Omental fat pad (tissue), 4 donors: ENCODE results near the gene MEOX1. TPM values are rescaled to one million over a fixed set of nuclear protein-coding genes. Genes with fewer than 3 reads are reported as not detected.

ENCODE experiments used
- ATAC-seq: fragments of 150-250 bp; one replicate; pipeline ENCODE4 v1.9.1; 2016; ENCODE audit warnings: mild to moderate bottlenecking, moderate library complexity; ENCODE audit not compliant: low FRiP score
- DNase-seq: peaks from one replicate; pipeline ENCODE4 v3.0.0-alpha.2; 2019; ENCODE audit warnings: low spot score
- total RNA-seq, 4 donors: library from RNA; depleted of rRNA; stranded (reverse); fragments of >200 nt; gene quantifications; one replicate each; pipeline ENCODE4 v1.1.0, GENCODE V29; 2016
- TF ChIP-seq, protein P1 (sequence below), 3 donors: fragments of 450-650 bp; IDR thresholded peaks; one replicate each; pipeline ENCODE4 v1.5.1; 2016 to 2017; ENCODE audit warnings: antibody characterized with exemption in 3 of 3, mild to moderate bottlenecking in 3 of 3, moderate library complexity in 2 of 3

The MEOX1 gene
- total RNA-seq, 4 donors from 2014 or later: 5.6 to 56.6 (median 11.1) TPM

DNA sequence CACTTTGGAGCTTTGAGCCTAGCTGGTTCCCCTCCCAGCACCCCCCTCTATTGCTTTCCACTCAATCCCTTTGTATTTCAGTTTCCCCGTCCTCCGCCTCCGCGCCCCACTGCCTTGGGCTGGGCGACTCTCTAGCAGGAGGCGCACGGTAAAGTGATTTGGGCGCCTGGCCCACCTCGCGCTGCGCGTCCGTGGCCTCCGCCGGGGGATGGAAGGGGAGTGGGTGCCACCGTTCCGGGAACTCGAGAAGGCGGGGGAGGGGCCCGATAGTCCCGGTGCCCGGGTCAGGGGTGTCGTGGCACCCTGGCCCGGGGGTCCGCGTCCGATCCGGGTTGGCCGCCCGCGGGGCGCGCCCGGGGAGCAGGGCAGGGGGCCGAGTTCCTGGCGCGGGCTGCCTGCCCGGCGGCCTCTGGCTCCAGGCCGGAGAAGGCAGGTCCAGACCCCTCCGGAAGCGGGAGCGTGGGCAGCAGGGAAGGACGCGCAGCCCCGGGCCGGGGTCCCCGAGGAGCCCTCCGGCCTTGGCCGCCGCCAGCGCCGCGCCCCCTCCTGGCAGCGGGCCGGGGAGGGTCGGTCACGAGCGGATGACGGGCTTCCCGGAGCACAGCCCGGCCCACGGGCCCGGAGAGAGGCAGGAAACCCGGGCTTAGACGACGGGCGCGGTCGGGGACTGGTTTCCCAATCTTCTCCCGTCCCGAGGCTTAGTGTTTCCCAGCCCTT, 15.8 kb downstream of the MEOX1 start:
- TF ChIP-seq, protein P1, sequence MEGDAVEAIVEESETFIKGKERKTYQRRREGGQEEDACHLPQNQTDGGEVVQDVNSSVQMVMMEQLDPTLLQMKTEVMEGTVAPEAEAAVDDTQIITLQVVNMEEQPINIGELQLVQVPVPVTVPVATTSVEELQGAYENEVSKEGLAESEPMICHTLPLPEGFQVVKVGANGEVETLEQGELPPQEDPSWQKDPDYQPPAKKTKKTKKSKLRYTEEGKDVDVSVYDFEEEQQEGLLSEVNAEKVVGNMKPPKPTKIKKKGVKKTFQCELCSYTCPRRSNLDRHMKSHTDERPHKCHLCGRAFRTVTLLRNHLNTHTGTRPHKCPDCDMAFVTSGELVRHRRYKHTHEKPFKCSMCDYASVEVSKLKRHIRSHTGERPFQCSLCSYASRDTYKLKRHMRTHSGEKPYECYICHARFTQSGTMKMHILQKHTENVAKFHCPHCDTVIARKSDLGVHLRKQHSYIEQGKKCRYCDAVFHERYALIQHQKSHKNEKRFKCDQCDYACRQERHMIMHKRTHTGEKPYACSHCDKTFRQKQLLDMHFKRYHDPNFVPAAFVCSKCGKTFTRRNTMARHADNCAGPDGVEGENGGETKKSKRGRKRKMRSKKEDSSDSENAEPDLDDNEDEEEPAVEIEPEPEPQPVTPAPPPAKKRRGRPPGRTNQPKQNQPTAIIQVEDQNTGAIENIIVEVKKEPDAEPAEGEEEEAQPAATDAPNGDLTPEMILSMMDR (IDR thresholded peaks at IDR 0.05): no peak
- DNase-seq: peak; percentile 48
- ATAC-seq: peak; percentile 83

DNA sequence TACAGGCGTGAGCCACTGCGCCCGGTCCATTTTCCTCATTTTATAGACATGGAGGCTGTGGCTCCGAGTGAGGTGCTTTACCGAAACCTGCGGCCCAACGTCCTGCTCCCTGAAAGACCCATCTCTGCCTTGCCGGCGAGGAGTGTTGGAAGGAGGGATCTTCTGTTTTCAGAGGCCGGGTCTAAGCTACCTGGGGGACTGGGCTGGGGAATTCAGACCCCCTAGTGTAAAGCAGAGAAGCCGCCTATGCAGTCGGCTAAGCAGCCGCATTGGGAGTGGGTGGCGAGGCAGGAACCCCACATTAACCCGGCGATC, 16.3 kb downstream of the MEOX1 start:
- DNase-seq (no peak), ATAC-seq (no peak)
- TF ChIP-seq, protein P1 (IDR thresholded peaks at IDR 0.05): no peak

DNA sequence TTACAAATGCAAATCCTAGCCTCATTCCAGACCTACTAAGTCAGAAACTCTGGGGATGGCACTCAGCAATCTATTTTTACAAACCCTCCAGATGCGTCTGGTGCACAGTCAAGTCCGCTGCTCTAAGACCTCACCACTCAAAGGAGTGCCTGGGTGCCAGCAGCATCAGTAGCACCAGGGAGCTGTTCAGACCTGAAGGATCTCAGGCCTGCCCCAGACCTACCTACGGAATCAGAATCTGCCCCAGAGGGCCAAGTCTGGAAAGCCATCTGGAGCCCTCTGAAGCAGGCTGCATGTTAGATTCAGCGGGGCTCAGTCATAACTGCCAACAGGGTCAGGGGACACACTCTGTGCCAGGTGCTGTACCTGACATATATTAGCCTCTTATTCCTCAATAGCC, 17.6 kb downstream of the MEOX1 start:
- TF ChIP-seq, protein P1 (IDR thresholded peaks at IDR 0.05): no peak
- ATAC-seq: no peak
- no peak for DNase-seq

- TF ChIP-seq, protein P1 (IDR thresholded peaks at IDR 0.05): no peak
- ATAC-seq: no peak
These were observed 20.3 kb downstream of the MEOX1 start for GRCh38 chr17:43641416-43641815.

GRCh38 chr17:43640491-43641252, 21.1 kb downstream of the MEOX1 start:
- ATAC-seq (no peak), DNase-seq (no peak)
- TF ChIP-seq, protein P1 (IDR thresholded peaks at IDR 0.05): no peak

More at GRCh38 chr17:43641416-43641815, 20.3 kb downstream of the MEOX1 start:
- DNase-seq: no peak

DNA sequence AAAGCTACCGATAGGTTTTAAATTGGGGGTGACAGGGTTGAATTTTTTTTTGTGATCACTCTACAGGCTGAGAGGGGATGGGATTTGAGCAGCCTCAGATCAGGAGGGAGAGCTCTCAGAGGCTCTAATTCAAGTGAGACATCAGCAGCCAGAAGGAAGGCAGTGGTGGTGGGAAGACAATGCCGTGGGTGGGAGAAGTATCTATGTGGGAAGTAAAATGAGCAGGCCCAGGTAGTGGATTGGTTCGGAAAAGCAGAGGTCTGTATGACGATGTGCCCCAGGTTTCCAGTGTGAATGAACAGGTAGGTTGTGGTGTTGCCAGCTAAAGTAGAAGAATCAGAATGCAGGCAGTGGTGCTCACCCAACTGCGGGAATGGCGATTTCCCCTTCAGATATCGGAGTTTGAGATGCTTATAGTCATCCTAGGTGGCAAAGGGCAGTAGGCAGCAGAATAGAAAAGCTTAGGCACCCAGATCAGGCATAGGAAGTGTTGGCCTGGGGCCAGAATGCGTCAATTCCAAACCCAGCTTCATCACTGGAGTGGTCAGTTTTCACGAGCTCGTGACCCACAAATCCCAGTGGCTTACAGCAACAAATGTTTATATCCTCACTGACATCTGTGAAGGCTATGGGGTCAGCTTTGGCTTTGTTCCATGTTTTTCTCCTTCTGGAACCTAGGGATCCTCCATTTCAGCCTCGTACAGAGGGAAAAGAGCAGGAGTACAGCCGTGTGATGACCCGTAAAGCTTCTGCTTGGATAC, 24.0 kb downstream of the MEOX1 start:
- TF ChIP-seq, protein P1 (IDR thresholded peaks at IDR 0.05): no peak
- no peak for ATAC-seq
- no peak for DNase-seq
